OCI-LY3 (cell line): ENCODE data around the gene SEMA5A.

Experiments
- EZH2phosphoT487 ChIP-seq: fragments of 200-600 bp; shearing (Covaris generic); IDR thresholded peaks from 2 replicates; pipeline ENCODE4 v1.6.1; 2018; ENCODE audit warnings: antibody characterized with exemption, mixed run types, low read depth
- TF ChIP-seq, protein P1 (sequence below): fragments of 200-600, 300-600 bp; sonication (generic); IDR thresholded peaks from 2 replicates; pipeline ENCODE4 v1.5.1; 2014; ENCODE audit warnings: antibody characterized with exemption, low read length, low read depth

DNA sequence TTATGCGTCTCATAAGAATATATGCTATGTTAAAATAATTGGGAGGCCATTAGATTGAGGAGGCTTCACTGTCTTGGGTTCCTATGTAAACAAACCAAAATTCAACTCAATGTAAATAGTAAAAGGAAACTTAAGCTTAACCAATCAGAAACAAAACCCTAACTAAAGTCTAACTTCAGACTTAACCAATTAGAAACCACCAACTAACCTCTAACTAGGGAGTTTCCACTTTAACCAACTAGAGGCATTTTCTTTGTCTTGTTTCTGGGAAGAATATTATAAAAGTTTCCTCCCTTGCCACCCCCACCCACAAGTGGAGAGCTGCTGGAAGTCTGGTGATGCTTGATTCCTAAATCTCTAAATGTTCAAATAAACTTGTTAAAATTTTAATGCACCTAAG is 214.5 kb downstream of the SEMA5A start:
- TF ChIP-seq, protein P1, sequence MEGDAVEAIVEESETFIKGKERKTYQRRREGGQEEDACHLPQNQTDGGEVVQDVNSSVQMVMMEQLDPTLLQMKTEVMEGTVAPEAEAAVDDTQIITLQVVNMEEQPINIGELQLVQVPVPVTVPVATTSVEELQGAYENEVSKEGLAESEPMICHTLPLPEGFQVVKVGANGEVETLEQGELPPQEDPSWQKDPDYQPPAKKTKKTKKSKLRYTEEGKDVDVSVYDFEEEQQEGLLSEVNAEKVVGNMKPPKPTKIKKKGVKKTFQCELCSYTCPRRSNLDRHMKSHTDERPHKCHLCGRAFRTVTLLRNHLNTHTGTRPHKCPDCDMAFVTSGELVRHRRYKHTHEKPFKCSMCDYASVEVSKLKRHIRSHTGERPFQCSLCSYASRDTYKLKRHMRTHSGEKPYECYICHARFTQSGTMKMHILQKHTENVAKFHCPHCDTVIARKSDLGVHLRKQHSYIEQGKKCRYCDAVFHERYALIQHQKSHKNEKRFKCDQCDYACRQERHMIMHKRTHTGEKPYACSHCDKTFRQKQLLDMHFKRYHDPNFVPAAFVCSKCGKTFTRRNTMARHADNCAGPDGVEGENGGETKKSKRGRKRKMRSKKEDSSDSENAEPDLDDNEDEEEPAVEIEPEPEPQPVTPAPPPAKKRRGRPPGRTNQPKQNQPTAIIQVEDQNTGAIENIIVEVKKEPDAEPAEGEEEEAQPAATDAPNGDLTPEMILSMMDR = no peak
- TF ChIP-seq EZH2phosphoT487 = no peak
